SKM-1 (cell line): Measurements from ENCODE around the gene MAGEB2.
"Not testable (repeated sequence)": the region's sequence is repeated elsewhere in the genome, so short reads cannot be mapped to it uniquely, and the experiment has no call there.

Source experiments
- DNase-seq: peaks from one replicate; lab custom pipeline; 2025; ENCODE audit not compliant: unreplicated experiment; lab: John Stamatoyannopoulos, UW

The MAGEB2 gene

GRCh38 chrX:30215357-30215843, at the start of gene MAGEB2:
TSS of gene MAGEB2 (plus strand) at chrX:30215563. CDS start at chrX:30218581, 3,018 bp downstream.
- DNase-seq, result no peak

- DNase-seq, result no peak
Observed at GRCh38 chrX:30170900-30171299, 44.5 kb upstream of the MAGEB2 start.

- DNase-seq, result no peak
Observed at GRCh38 chrX:30181353-30181752, 34.0 kb upstream of the MAGEB2 start.

GRCh38 chrX:30183554-30183953, 31.8 kb upstream of the MAGEB2 start:
- DNase-seq, result no peak

- no peak for DNase-seq
Observed at GRCh38 chrX:30190426-30190825, 24.9 kb upstream of the MAGEB2 start.

GRCh38 chrX:30193910-30194309, 21.5 kb upstream of the MAGEB2 start:
- DNase-seq, result not testable (repeated sequence)

GRCh38 chrX:30196322-30196721, 19.0 kb upstream of the MAGEB2 start:
- no peak for DNase-seq

- DNase-seq, result no peak
Observed at GRCh38 chrX:30212172-30212571, 3.2 kb upstream of the MAGEB2 start.

GRCh38 chrX:30217465-30217864, 2.1 kb downstream of the MAGEB2 start:
- DNase-seq, result no peak

GRCh38 chrX:30219372-30219771, 4.0 kb downstream of the MAGEB2 start:
- DNase-seq, result no peak

GRCh38 chrX:30220661-30221060, 5.3 kb downstream of the MAGEB2 start:
- no peak for DNase-seq

- no peak for DNase-seq
Observed at GRCh38 chrX:30224536-30224935, 9.2 kb downstream of the MAGEB2 start.

- DNase-seq, result no peak
Observed at GRCh38 chrX:30228526-30228925, 13.2 kb downstream of the MAGEB2 start.

- DNase-seq, result no peak
Observed at GRCh38 chrX:30230395-30230794, 15.0 kb downstream of the MAGEB2 start, which contains the start of gene MAGEB3. TSS of gene MAGEB3 (plus strand) at chrX:30230657. CDS start at chrX:30235925, 5,268 bp downstream.

- no peak for DNase-seq
Observed at GRCh38 chrX:30241724-30242415, 26.5 kb downstream of the MAGEB2 start, which contains the start of gene MAGEB4. TSS of gene MAGEB4 (plus strand) at chrX:30242000. CDS start at chrX:30242136, 136 bp downstream.

- DNase-seq, result no peak
Observed at GRCh38 chrX:30246769-30247489, 31.6 kb downstream of the MAGEB2 start, which contains the start of gene MAGEB1. TSS of gene MAGEB1 (plus strand) at chrX:30247146. CDS start at chrX:30250494, 3,348 bp downstream.

- no peak for DNase-seq
Observed at GRCh38 chrX:30248854-30249253, 33.5 kb downstream of the MAGEB2 start.

- no peak for DNase-seq
Observed at GRCh38 chrX:30253257-30253656, 37.9 kb downstream of the MAGEB2 start.

- DNase-seq, result no peak
Observed at GRCh38 chrX:30259927-30260326, 44.6 kb downstream of the MAGEB2 start.

GRCh38 chrX:30261012-30261411, 45.6 kb downstream of the MAGEB2 start:
- no peak for DNase-seq

- no peak for DNase-seq
Observed at GRCh38 chrX:30262763-30263162, 47.4 kb downstream of the MAGEB2 start.
